DND-41 (cell line): Measurements from ENCODE around the gene EIF4EBP2.

Experiments used
- CTCF ChIP-seq: IDR thresholded peaks from 2 replicates; pipeline ENCODE4 v1.5.1; 2012; ENCODE audit warnings: borderline replicate concordance, low read length, moderate library complexity, mild to moderate bottlenecking; ENCODE audit not compliant: poor library complexity, severe bottlenecking; ENCODE audit errors: extremely low read depth
- EZH2 ChIP-seq: IDR thresholded peaks from 3 replicates; pipeline ENCODE4 v1.6.1; 2012; ENCODE audit warnings: borderline replicate concordance, low read depth, mild to moderate bottlenecking, moderate library complexity, low read length, inconsistent platforms; ENCODE audit not compliant: severe bottlenecking

GRCh38 chr10:70403483-70404035, 386 bp upstream of the EIF4EBP2 start:
- TF ChIP-seq CTCF (no peak), EZH2 (no peak)
